Vagina (tissue), 2 donors: ENCODE measurements around the gene BBOX1. TPM values are rescaled to one million over a fixed set of nuclear protein-coding genes. Genes with fewer than 3 reads are reported as not detected.

Source experiments
- DNase-seq, 2 donors: peaks; one replicate each; pipeline ENCODE4 v3.0.0-alpha.2; 2017; ENCODE audit errors: extremely low spot score in 2 of 2
- H3K27ac ChIP-seq: fragments of 200-600 bp; sonication (generic); one replicate; pipeline ENCODE4 v1.5.1; 2019
- H3K27me3 ChIP-seq: fragments of 200-600 bp; sonication (generic); one replicate; pipeline ENCODE4 v1.5.1; 2019
- H3K36me3 ChIP-seq, 2 donors: fragments of 200-600 bp; sonication (generic); one replicate each; pipeline ENCODE4 v1.5.1; 2017 to 2019
- H3K4me1 ChIP-seq: fragments of 200-600 bp; sonication (generic); one replicate; pipeline ENCODE4 v1.5.1; 2019
- H3K4me3 ChIP-seq, 2 donors: fragments of 200-600 bp; sonication (generic); 1 replicate in 1 of 2; 2 replicates in 1 of 2; pipeline ENCODE4 v1.5.1; 2016 to 2019
- H3K9me3 ChIP-seq: fragments of 200-600 bp; sonication (generic); one replicate; pipeline ENCODE4 v1.5.1; 2019
- CTCF ChIP-seq, 3 experiments: fragments of 450-650 bp in 2 of 3; fragments of 200-600 bp in 1 of 3; sonication (generic) in 1 of 3; IDR thresholded peaks; one replicate each; pipeline ENCODE4 v1.5.1; 2017 to 2019; ENCODE audit warnings: antibody characterized with exemption in 3 of 3, mild to moderate bottlenecking in 2 of 3, moderate library complexity in 2 of 3
- POLR2A ChIP-seq, 2 donors: fragments of 450-650 bp; IDR thresholded peaks; one replicate each; pipeline ENCODE4 v1.6.1; 2017; ENCODE audit warnings: antibody characterized with exemption in 2 of 2, mild to moderate bottlenecking in 2 of 2, moderate library complexity in 2 of 2
- POLR2AphosphoS5 ChIP-seq, 2 donors: sonication (generic); formaldehyde crosslinking; IDR thresholded peaks; one replicate each; pipeline ENCODE4 v1.9.0; 2017; ENCODE audit warnings: antibody characterized with exemption in 2 of 2, mild to moderate bottlenecking in 2 of 2, low read depth in 1 of 2; ENCODE audit not compliant: insufficient read depth in 1 of 2
- intact Hi-C: fragments of 100-400 bp; cut with DNase I; formaldehyde crosslinking; loops from one replicate; pipeline ENCODE4 v1.15.1; 2023
- total RNA-seq: library from RNA; depleted of rRNA; stranded (reverse); fragments of >200 nt; gene quantifications from one replicate; pipeline ENCODE4 v1.2.3, GENCODE V29; 2016

The BBOX1 gene
- total RNA-seq, 1 donor from 2014 or later, result 53.0 TPM

- no peaks in the 10 kb centered on the region for H3K9me3 ChIP-seq
- H3K36me3 ChIP-seq, result no peaks in the 10 kb centered on the region
- no peak overlapping the region for H3K27ac ChIP-seq
- intact Hi-C loops, result no loop called here
- TF ChIP-seq POLR2AphosphoS5 (IDR thresholded peaks at IDR 0.05; ENCODE audit: insufficient read depth in 1 of 2, low read depth in 1 of 2) (no peak), CTCF (IDR thresholded peaks at IDR 0.05) (no peak), POLR2A (IDR thresholded peaks at IDR 0.05) (no peak)
- H3K4me1 ChIP-seq, result peaks cover 27% of the 10 kb centered on the region
- no peaks in the 10 kb centered on the region for H3K27me3 ChIP-seq
- no peak for DNase-seq
- H3K4me3 ChIP-seq, result no peak overlapping the region
Observed at GRCh38 chr11:27118371-27118770, 77.8 kb downstream of the BBOX1 start.

GRCh38 chr11:27118949-27119348 lies 78.3 kb downstream of the BBOX1 start:
- intact Hi-C loops, result no loop called here
- Histone ChIP-seq H3K27ac (no peak overlapping the region), H3K4me3 (no peak overlapping the region), H3K27me3 (no peaks in the 10 kb centered on the region), H3K9me3 (no peaks in the 10 kb centered on the region), H3K36me3 (no peaks in the 10 kb centered on the region), H3K4me1 (peaks cover 27% of the 10 kb centered on the region)
- no peak for DNase-seq
- TF ChIP-seq CTCF (IDR thresholded peaks at IDR 0.05) (no peak), POLR2A (IDR thresholded peaks at IDR 0.05) (no peak), POLR2AphosphoS5 (IDR thresholded peaks at IDR 0.05; ENCODE audit: insufficient read depth in 1 of 2, low read depth in 1 of 2) (no peak)

- intact Hi-C loops, result no loop called here
- DNase-seq, result no peak
- no peak overlapping the region for H3K27ac ChIP-seq
- H3K36me3 ChIP-seq, result no peaks in the 10 kb centered on the region
- peaks cover 27% of the 10 kb centered on the region for H3K4me1 ChIP-seq
- TF ChIP-seq POLR2AphosphoS5 (IDR thresholded peaks at IDR 0.05; ENCODE audit: insufficient read depth in 1 of 2, low read depth in 1 of 2) (no peak), CTCF (IDR thresholded peaks at IDR 0.05) (no peak), POLR2A (IDR thresholded peaks at IDR 0.05) (no peak)
- H3K27me3 ChIP-seq, result no peaks in the 10 kb centered on the region
- H3K9me3 ChIP-seq, result no peaks in the 10 kb centered on the region
- no peak overlapping the region for H3K4me3 ChIP-seq
Observed at GRCh38 chr11:27119396-27119795, 78.8 kb downstream of the BBOX1 start.

- no peaks in the 10 kb centered on the region for H3K27me3 ChIP-seq
- H3K36me3 ChIP-seq, result no peaks in the 10 kb centered on the region
- DNase-seq, result no peak
- H3K27ac ChIP-seq, result no peak overlapping the region
- H3K4me1 ChIP-seq, result peaks cover 27% of the 10 kb centered on the region
- intact Hi-C loops, result no loop called here
- H3K4me3 ChIP-seq, result no peak overlapping the region
- no peak for TF ChIP-seq POLR2A (IDR thresholded peaks at IDR 0.05)
- no peak for TF ChIP-seq CTCF (IDR thresholded peaks at IDR 0.05)
- no peak for TF ChIP-seq POLR2AphosphoS5 (IDR thresholded peaks at IDR 0.05; ENCODE audit: insufficient read depth in 1 of 2, low read depth in 1 of 2)
- no peaks in the 10 kb centered on the region for H3K9me3 ChIP-seq
Observed at GRCh38 chr11:27120211-27120610, 79.6 kb downstream of the BBOX1 start.

DNA sequence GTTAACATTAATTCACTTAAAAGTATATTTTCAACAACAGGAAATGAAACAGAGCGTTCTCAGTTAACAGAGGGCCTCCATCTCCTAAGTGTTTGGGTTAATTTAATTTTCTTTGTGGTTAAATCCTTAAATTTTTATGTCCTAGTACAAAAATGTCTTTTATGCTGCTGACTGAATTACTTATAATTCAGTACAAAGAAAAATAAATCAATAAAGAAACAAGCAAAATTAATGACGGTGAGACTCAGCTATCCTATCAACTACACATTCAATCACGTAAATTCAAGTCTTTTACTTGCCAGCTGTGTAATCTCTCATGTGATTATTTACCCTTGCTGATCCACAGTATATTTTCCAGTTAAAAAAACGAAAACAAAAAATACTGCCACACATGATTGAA lies 81.4 kb downstream of the BBOX1 start:
- Histone ChIP-seq H3K27me3 (no peaks in the 10 kb centered on the region), H3K4me3 (no peak overlapping the region), H3K4me1 (peaks cover 24% of the 10 kb centered on the region), H3K36me3 (no peaks in the 10 kb centered on the region), H3K9me3 (no peaks in the 10 kb centered on the region), H3K27ac (no peak overlapping the region)
- TF ChIP-seq CTCF (IDR thresholded peaks at IDR 0.05) (no peak), POLR2AphosphoS5 (IDR thresholded peaks at IDR 0.05; ENCODE audit: insufficient read depth in 1 of 2, low read depth in 1 of 2) (no peak), POLR2A (IDR thresholded peaks at IDR 0.05) (no peak)
- DNase-seq, result no peak
- intact Hi-C loops, result no loop called here
